ENCODE data around the gene BBOX1.

Gene BBOX1

DNA sequence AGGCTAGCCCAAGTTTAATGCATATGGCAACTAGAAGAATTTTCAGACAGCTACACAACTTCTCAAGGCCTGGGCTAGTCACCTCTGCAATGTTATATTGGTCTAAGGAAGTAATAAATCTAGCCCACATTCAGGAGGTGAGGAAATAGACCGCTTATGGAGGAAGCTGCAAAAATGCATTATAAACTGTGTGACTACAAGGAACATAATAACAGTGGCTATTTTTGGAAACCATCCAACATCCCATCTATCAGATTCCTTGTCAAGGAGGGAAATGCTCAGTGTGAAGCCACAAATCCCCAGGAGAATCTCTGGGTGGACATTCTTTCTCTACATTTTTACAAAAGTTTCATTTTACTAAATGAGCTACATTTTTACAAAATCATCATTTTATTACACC, 76.1 kb downstream of the BBOX1 start:
- Histone ChIP-seq H3K9me2 (replicated peaks; ENCODE audit: insufficient read depth, low read length) (no peaks in the 10 kb centered on the region), H3K4me2 (ENCODE audit: low read depth, low read length, poor library complexity, severe bottlenecking) (no peak overlapping the region), H3K36me3 (ENCODE audit: low read length) (no peaks in the 10 kb centered on the region), H3F3A (ENCODE audit: insufficient read depth) (no peaks in the 10 kb centered on the region), H4K20me1 (ENCODE audit: low read depth, low read length) (no peaks in the 10 kb centered on the region), H3K79me2 (ENCODE audit: insufficient read depth, low read length) (no peaks in the 10 kb centered on the region), H3K27me3 (ENCODE audit: low read length) (no peaks in the 10 kb centered on the region), H3K4me3 (ENCODE audit: insufficient read depth, low read length, poor library complexity, severe bottlenecking) (no peak overlapping the region), H3K9me3 (ENCODE audit: insufficient read depth, low read length) (no peaks in the 10 kb centered on the region), H3K27ac (ENCODE audit: low read depth, low read length) (no peak overlapping the region), H2AFZ (ENCODE audit: low read depth, low read length, severe bottlenecking) (no peak overlapping the region), H3K9ac (ENCODE audit: low read length) (no peak overlapping the region)
- TF ChIP-seq, protein P1, sequence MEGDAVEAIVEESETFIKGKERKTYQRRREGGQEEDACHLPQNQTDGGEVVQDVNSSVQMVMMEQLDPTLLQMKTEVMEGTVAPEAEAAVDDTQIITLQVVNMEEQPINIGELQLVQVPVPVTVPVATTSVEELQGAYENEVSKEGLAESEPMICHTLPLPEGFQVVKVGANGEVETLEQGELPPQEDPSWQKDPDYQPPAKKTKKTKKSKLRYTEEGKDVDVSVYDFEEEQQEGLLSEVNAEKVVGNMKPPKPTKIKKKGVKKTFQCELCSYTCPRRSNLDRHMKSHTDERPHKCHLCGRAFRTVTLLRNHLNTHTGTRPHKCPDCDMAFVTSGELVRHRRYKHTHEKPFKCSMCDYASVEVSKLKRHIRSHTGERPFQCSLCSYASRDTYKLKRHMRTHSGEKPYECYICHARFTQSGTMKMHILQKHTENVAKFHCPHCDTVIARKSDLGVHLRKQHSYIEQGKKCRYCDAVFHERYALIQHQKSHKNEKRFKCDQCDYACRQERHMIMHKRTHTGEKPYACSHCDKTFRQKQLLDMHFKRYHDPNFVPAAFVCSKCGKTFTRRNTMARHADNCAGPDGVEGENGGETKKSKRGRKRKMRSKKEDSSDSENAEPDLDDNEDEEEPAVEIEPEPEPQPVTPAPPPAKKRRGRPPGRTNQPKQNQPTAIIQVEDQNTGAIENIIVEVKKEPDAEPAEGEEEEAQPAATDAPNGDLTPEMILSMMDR (IDR thresholded peaks at IDR 0.05; ENCODE audit: insufficient read depth, low read length, poor library complexity, severe bottlenecking): no peak
- no peak for TF ChIP-seq EZH2phosphoT487 (conservative IDR thresholded peaks at IDR 0.05; ENCODE audit: low read length)

DNA sequence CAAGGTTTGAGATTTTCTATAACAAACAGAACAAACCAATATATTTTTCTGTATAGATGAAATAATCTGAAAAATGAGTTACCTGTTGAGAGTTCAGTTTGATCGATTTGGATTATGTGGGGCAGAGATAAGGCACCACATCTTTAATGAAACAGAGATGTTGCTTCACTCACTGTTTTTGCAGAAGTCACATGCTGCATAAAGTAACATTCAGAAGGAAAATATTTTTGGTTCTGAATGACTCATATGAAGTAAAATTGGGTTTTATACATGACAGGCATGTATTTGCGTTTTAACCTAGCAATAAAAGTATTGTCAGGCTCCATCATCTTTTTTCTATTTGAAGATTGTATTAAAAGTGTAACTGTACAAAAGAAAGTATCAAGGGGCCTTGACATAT, 77.8 kb downstream of the BBOX1 start:
- H3K27ac ChIP-seq (ENCODE audit: low read depth, low read length): no peak overlapping the region
- H2AFZ ChIP-seq (ENCODE audit: low read depth, low read length, severe bottlenecking): no peak overlapping the region
- no peak overlapping the region for H3K4me2 ChIP-seq (ENCODE audit: low read depth, low read length, poor library complexity, severe bottlenecking)
- no peak overlapping the region for H3K9ac ChIP-seq (ENCODE audit: low read length)
- H4K20me1 ChIP-seq (ENCODE audit: low read depth, low read length): no peaks in the 10 kb centered on the region
- no peaks in the 10 kb centered on the region for H3K9me3 ChIP-seq (ENCODE audit: insufficient read depth, low read length)
- no peaks in the 10 kb centered on the region for H3F3A ChIP-seq (ENCODE audit: insufficient read depth)
- H3K36me3 ChIP-seq (ENCODE audit: low read length): no peaks in the 10 kb centered on the region
- no peaks in the 10 kb centered on the region for H3K9me2 ChIP-seq (replicated peaks; ENCODE audit: insufficient read depth, low read length)
- no peaks in the 10 kb centered on the region for H3K79me2 ChIP-seq (ENCODE audit: insufficient read depth, low read length)
- no peak for TF ChIP-seq EZH2phosphoT487 (conservative IDR thresholded peaks at IDR 0.05; ENCODE audit: low read length)
- TF ChIP-seq, protein P1 (IDR thresholded peaks at IDR 0.05; ENCODE audit: insufficient read depth, low read length, poor library complexity, severe bottlenecking): no peak
- H3K27me3 ChIP-seq (ENCODE audit: low read length): no peaks in the 10 kb centered on the region
- H3K4me3 ChIP-seq (ENCODE audit: insufficient read depth, low read length, poor library complexity, severe bottlenecking): no peak overlapping the region

DNA sequence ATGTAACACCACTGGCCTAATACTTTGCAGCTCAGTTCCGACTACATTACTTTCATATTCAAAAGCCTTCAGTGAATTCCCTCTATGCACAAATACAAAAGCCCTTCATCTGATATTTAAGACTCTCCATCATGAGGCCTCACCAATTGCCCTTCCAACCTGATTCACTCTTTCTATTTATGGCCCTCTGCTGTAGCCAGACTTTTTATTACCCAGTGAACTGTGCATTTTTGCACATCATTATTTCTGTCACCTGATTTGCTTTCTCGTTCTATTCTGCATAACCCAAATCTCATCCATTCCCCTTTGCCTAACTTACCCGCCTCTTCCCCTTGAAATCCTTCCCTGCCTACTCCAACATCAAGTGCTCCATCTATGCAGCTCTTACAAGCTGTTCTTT, 78.3 kb downstream of the BBOX1 start:
- Histone ChIP-seq H3K79me2 (ENCODE audit: insufficient read depth, low read length) (no peaks in the 10 kb centered on the region), H3K27ac (ENCODE audit: low read depth, low read length) (no peak overlapping the region), H3K9ac (ENCODE audit: low read length) (no peak overlapping the region), H3F3A (ENCODE audit: insufficient read depth) (no peaks in the 10 kb centered on the region), H2AFZ (ENCODE audit: low read depth, low read length, severe bottlenecking) (no peak overlapping the region), H3K9me3 (ENCODE audit: insufficient read depth, low read length) (no peaks in the 10 kb centered on the region), H3K9me2 (replicated peaks; ENCODE audit: insufficient read depth, low read length) (no peaks in the 10 kb centered on the region), H3K36me3 (ENCODE audit: low read length) (no peaks in the 10 kb centered on the region), H3K4me3 (ENCODE audit: insufficient read depth, low read length, poor library complexity, severe bottlenecking) (no peak overlapping the region), H3K27me3 (ENCODE audit: low read length) (no peaks in the 10 kb centered on the region), H3K4me2 (ENCODE audit: low read depth, low read length, poor library complexity, severe bottlenecking) (no peak overlapping the region), H4K20me1 (ENCODE audit: low read depth, low read length) (no peaks in the 10 kb centered on the region)
- TF ChIP-seq EZH2phosphoT487 (conservative IDR thresholded peaks at IDR 0.05; ENCODE audit: low read length): no peak
- TF ChIP-seq, protein P1 (IDR thresholded peaks at IDR 0.05; ENCODE audit: insufficient read depth, low read length, poor library complexity, severe bottlenecking): no peak

Data from SU-DHL-6 (cell line).